Anterior cingulate cortex (tissue), 58 donors: ENCODE results near the gene IER3IP1.
"Not testable (repeated sequence)": the region's sequence is repeated elsewhere in the genome, so short reads cannot be mapped to it uniquely, and the experiment has no call there.

Experiments
- DNase-seq, 58 donors: peaks; one replicate each; lab custom pipeline; 2025; lab: John Stamatoyannopoulos, UW

The IER3IP1 gene

DNA sequence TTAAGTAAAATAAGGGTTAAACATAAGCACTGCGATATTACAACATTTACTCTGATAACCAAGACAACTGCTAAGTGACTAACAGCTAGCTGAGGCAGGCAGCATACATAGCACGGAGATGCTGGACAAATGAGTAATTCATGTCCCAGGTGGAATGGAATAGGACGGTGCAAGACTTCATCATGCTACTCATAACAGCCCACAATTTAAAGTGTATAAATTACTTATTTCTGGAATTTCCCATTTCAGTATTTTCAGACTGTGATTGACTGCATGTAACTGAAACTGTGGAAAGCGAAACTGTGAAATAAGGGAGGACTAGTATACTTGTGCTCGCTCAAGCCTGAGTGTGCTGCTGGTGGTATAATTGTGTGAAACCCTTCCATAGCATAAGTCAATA, 12.9 kb downstream of the IER3IP1 start:
- no peak for DNase-seq

DNA sequence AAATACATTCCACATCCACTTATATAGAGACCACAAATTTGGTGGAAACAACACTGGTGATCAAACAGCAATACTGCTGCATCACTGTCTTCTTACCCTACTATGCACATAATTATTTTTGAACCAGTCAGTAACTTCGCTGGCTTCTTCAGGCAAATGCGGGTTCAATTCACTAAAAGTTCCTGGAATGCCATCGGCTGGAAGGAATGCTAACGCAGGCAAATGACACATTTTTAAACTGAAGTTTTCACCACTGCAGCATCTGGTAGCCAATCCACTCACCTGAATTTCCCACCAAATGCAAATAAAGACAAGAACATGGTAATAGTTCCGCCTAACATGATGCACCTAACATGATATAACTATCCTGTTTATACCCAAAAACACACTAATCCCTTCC, 15.9 kb downstream of the IER3IP1 start:
- no peak for DNase-seq

DNA sequence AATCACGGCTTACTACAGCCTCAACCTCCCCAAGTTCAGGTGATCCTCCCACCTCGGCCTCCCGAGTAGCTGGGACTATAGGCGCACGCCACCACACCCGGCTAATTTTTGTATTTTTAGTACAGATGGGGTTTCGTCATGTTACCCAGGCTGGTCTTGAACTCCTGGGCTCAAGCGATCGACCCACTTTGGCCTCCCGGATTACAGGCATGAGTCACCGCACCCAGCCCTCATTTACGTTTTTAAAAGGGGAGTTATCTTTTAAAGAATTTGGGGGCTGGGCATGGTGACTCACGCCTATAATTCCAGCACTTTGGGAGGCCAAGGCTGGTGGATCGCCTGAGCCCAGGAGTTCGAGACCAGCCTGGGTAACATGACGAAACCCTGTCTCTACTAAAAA, 17.8 kb downstream of the IER3IP1 start:
- DNase-seq, result not testable (repeated sequence)

GRCh38 chr18:47151439-47151838, 24.7 kb downstream of the IER3IP1 start:
- no peak for DNase-seq

DNA sequence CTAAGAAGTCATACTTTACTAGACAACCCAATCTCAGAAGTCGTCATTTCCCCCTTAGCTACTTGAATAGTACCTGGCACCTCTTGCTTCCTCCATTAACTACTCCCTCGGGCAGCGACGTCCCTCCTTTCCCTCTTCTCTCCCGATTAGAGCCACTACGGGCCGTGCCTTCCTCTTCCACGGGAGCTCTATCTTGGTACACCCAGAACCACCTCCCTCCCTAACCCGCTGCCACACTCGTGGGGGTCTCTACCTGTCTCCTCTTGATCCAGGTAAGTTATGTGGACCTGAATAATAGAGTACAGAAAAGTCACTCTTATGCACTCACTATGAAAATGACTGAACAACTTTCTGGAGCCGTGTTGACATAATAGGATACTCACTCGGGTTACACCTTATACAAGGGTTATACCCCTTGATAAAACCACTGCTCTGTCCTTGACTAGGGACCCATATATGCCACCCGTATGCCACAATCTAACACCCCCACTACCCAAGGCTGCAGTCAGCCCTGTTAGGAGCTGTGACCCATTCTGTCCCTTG, 25.3 kb downstream of the IER3IP1 start:
- peak in 17 of 58 donors; percentile 2 to 62 (median 28) for DNase-seq

DNA sequence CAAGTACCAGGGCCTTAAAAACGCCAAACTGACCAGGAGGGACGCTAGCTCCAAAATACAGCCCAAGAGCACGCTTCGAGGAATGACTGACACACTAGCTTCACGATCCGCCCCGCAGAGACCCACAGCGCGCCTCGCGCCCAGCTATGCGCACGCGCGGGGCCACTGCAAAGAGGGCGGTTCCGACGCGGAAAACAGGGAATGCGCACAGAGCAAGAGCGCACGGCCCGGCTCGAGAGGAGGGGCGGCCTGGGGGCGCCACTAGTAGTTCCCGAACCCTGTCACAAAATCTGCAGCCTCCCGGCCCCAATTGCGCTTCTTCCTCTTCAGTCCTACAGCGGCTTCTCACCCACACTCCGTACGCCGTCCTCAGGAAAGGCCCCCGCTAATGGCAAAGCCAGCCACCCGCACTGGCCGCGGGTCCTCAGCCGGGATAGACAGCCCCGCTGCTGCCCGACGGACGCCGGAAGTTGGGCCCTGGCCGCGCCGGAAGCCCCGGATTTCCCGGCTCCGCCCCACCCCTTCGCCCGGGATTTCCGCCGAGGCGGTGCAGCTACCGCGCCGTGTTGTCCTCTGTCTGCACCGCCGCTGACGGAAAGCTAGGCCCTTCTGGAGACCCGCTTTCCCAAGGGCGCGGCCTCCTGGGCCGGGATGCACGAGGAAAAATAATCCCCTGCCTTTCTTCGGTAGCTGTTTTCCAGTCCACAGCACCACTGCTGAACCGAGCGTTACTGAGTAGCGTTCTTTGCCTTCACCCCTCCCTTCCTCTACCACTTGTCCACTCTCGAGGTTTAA, 25.9 kb downstream of the IER3IP1 start, which contains the start of gene HDHD2:
TSS of gene HDHD2 (minus strand) at position 472 of the 795 bp plus-strand sequence. CDS start 14,061 bp downstream, outside the sequence.
- peak in 57 of 58 donors; percentile 54 to 93 (median 81) for DNase-seq

DNA sequence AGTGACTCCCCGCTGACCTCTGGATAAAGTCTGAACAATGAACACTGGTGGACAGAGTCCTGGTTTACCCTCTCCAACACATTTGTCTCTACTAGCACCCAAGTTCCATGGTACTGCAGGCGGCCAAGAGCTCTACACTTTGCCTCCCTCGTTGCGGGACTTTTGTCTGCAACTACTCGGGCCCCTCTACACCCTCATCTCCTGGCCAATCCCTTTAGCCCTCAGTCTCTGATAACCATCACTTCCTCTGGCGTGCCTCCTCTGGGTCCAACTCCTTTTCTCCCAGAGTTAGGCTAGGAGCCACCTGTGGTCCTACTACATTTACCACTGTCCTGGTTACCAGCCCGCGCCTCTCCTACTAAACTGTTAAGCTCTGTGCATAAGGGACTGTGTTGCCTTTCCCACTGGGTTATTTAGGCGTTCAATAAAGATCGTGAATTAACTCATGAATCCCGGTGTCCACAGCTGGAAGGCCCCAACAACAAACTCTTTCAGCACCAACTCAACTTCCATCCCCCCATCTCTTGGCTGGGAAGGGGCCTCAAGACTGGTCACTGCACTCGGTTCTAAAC, 26.6 kb downstream of the IER3IP1 start:
- peak in 6 of 58 donors; percentile 10 to 43 (median 22) for DNase-seq

GRCh38 chr18:47146206-47146605, 30.0 kb downstream of the IER3IP1 start:
- DNase-seq, result no peak

- DNase-seq, result no peak
Observed at GRCh38 chr18:47143899-47144485, 32.2 kb downstream of the IER3IP1 start.

GRCh38 chr18:47143153-47143552, 33.0 kb downstream of the IER3IP1 start:
- DNase-seq, result no peak

DNA sequence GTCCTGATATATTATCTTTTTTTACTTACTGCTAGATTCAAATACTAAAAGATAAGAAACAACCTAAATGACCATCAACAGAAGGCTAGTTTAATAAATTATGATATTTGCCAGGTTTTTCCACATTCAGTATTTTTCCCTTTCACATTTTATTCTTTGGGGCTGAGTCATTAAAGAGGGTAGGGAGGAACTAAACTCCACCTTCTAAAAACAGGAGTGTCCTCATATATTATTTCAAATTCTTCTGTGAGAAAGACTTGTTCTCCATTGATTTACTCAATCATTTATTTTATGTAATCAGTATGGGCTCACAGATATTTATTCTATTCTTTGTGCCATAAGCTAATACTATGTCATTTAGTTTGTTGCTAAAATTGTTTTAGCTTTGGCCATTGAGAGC, 34.9 kb downstream of the IER3IP1 start:
- no peak for DNase-seq

DNA sequence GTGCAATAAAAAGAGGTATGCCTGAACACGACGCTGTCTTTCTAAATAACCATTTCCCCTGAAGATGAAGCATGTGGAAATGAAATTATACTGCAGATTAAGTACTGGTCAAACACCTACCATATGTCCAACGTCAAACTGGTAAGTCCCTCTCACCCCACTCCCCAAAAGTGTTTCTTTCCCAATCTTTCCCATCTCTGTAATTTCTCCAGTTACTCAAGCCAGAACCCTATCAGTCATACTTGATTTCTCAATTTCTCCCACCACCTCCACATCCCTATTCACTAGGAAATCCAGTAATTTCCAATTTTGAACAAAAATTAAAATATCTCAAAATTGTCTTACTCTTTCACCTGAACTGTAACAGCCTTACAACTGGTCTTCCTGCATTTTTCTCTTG, 55.0 kb downstream of the IER3IP1 start:
- no peak for DNase-seq

DNA sequence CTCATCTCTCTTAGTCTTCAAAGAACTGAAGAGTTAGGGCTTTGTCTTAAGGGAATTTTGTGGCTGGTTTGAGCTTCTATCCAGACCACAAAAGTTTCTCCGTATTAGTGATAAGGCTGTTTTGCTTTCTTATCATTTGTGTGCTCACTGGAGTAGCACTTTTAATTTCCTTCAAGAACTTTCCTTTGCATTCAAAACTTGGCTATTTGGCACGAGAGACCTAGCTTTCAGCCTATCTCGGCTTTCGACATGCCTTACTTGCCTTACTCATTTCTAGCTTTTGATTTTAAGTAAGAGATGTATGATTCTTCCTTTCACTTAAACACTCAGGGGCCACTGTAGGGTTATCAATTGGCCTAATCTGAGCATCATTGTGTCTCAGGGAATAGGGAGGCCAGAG, 55.7 kb downstream of the IER3IP1 start:
- DNase-seq, result no peak

GRCh38 chr18:47118981-47119380, 57.2 kb downstream of the IER3IP1 start:
- DNase-seq, result no peak

DNA sequence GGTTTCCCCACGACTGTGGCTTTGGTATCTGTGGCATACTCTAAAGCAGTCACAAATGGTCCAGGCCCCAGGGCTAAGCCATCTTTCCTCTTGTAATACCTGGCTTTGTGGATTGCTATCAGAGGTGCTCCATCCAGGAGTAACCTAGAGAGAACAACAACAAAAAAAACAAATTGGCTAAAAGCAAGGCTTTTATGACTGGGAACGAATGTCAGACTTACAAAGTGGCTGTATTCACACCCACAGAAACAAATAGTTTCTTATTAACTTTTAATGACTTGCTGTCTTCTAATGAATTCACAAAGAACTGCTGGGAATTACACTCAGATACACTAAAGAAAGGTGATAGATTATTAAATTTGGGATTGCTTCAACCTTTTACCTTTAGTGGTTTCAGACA, 61.0 kb downstream of the IER3IP1 start:
- no peak for DNase-seq

DNA sequence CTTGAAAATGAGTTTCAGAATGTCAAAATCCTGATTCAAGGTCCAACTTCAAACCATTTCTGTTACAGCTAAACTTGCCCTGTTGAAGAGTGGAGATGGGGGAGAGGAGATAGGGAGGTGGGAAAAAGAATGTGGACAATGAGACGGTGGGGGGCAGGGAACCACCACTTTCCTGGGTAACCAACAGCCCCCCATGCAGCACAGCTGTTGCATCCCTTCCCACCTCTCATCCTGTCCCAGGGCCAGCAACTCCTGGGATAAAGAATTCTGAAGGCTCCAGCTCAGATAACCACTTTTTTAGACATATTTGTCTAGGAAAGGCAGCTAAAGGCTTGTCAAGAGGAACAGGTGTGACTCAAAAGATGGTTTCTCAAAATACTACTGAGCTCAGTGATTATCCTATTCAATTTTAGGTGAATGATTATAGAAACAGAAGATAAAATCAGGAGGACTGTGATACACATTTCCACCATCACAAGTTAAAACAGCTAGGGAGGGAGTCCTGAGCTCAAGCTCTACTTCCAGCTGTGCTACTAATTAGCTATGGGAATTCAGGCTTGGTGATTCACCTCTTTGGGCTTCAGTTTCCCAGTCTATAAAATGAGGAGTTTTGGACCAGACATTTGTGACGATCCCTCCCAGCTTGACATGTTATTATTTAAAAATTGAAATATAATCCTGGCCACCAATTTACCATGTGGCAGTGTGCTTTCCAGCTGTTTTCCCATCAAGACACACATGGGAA, 62.2 kb downstream of the IER3IP1 start:
- DNase-seq, result no peak

DNA sequence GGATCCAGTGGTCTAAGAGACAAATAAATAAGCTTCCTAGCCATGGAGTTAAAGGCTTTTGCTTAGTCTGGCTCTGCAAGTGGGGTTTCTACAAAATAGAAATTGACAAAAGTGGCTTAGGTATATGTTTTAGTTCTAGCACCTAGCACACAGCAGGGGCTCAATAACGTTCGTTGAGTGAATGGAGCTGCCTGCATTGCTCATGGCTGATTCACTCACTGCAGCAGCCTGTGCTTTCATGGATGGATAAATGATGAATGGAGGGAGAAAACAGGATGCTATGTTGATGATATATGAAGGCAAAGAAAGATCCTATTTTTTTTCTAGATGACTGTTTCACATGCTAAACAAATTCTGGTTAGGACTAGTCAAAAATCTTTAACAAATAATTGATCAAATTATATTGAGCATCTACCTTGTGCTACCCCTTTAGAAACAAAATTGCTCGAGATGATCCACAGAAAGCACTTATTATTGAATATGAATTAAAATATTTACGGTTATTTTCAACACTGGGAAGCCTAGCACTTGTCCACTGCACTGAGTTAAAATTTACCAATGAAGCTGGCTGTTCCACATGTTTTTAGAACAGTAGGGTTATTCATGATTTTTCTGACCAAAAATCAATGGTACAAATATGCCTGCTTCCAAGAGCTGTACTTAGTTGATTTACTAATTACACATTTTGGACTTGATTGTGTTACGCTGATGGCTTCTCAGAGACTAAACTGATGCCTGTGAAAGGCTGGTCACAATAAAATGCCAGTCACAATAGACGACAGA, 65.5 kb downstream of the IER3IP1 start:
- no peak for DNase-seq

DNA sequence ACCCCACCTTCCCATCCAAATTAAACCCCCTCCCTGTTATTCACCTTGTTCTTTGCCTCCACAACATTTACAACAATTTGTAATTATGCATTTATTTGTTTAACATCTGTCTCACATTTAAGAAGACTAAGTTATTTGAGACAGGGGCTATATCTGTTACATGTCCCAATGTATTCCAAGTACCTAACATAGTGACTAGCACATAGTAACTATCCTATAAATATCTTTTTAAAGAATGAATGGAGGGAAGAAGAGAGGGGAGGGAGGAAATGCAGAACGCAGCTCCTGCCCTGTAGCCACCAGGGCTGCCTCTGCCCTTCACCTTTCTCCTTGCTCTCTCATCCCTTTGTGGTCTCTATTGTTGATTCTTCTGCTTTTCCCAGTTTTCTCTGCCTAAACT, 66.4 kb downstream of the IER3IP1 start:
- DNase-seq, result no peak

GRCh38 chr18:47108998-47109405, 67.2 kb downstream of the IER3IP1 start:
- DNase-seq, result no peak

DNA sequence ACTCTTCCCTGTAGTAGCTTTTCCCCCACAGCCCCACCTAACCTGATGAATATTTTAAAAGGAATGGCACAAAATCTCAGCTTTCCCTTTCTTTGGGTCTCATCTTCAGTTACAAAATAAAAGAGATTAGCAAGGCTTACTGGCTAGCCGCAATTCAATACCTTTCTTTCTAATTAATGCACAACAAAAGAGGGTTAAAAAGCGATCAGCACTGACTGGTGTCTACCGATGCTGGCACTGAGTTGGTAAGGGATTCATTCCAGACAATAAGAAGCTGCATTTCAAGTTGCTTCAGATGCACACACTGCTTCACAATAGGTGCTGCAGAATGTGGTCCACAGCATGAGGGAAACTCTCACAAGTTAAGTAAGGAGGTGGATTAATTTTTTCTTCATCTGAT, 67.8 kb downstream of the IER3IP1 start:
- no peak for DNase-seq
